ENCODE data around the gene WHRN. TPM values are rescaled to one million over a fixed set of nuclear protein-coding genes. Genes with fewer than 3 reads are reported as not detected.

WHRN gene
- total and polyA plus RNA-seq, 2 of the 8 experiments (the other 6 are each of a cell fraction or from before 2014, with no cell fraction given), result 4.4 to 7.7 TPM

GRCh38 chr9:114405294-114406034 is 99.8 kb downstream of the WHRN start (continued):
- TF ChIP-seq TAF1 (IDR thresholded peaks at IDR 0.05; ENCODE audit: low read depth, low read length), result no peak
- TF ChIP-seq ATF3 (IDR thresholded peaks at IDR 0.05; ENCODE audit: insufficient read depth, low read depth, low read length), result no peak
- no peak for TF ChIP-seq HDAC6 (IDR thresholded peaks at IDR 0.05; ENCODE audit: low read depth, low read length)
- TF ChIP-seq NANOG (IDR thresholded peaks at IDR 0.05; ENCODE audit: insufficient read depth, low read depth, low read length, poor library complexity, severe bottlenecking), result no peak
- TF ChIP-seq SP4 (IDR thresholded peaks at IDR 0.05; ENCODE audit: low read length), result 0 out of 2 replicates have a peak, but pooled peaks have one; percentile 45
- TF ChIP-seq ZNF274 (IDR thresholded peaks at IDR 0.05; ENCODE audit: borderline replicate concordance, extremely low read depth, low read length), result no peak
- TF ChIP-seq EZH2 (IDR thresholded peaks at IDR 0.05; ENCODE audit: low read depth, low read length, severe bottlenecking), result no peak
- TF ChIP-seq, protein P1, sequence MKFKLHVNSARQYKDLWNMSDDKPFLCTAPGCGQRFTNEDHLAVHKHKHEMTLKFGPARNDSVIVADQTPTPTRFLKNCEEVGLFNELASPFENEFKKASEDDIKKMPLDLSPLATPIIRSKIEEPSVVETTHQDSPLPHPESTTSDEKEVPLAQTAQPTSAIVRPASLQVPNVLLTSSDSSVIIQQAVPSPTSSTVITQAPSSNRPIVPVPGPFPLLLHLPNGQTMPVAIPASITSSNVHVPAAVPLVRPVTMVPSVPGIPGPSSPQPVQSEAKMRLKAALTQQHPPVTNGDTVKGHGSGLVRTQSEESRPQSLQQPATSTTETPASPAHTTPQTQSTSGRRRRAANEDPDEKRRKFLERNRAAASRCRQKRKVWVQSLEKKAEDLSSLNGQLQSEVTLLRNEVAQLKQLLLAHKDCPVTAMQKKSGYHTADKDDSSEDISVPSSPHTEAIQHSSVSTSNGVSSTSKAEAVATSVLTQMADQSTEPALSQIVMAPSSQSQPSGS (IDR thresholded peaks at IDR 0.05; ENCODE audit: low read length), result no peak
- 0 out of 2 replicates have a peak, but pooled peaks have one; percentile 56 for TF ChIP-seq YY1 (IDR thresholded peaks at IDR 0.05; ENCODE audit: low read depth, low read length)
- TF ChIP-seq CBX8 (IDR thresholded peaks at IDR 0.05; ENCODE audit: borderline replicate concordance, low read depth, low read length), result no peak
- TF ChIP-seq JUND (IDR thresholded peaks at IDR 0.05; ENCODE audit: low read length), result no peak
- TF ChIP-seq TEAD4 (IDR thresholded peaks at IDR 0.05; ENCODE audit: low read depth, low read length), result peak; percentile 52; the same call in 1 of the 2 replicates
- TF ChIP-seq GABPA (IDR thresholded peaks at IDR 0.05; ENCODE audit: borderline replicate concordance, insufficient read depth, low read length), result peak; percentile 45; the same call in 1 of the 2 replicates
- no peak for TF ChIP-seq RNF2 (IDR thresholded peaks at IDR 0.05; ENCODE audit: borderline replicate concordance, low read depth, low read length, missing control alignments, poor library complexity, severe bottlenecking)
- TF ChIP-seq SRF (IDR thresholded peaks at IDR 0.05; ENCODE audit: low read depth, low read length), result no peak
- TF ChIP-seq CREB1 (IDR thresholded peaks at IDR 0.05), result 0 out of 2 replicates have a peak, but pooled peaks have one; percentile 27
- TF ChIP-seq BRCA1 (IDR thresholded peaks at IDR 0.05; ENCODE audit: low read depth, low read length), result no peak
- no peak for TF ChIP-seq SIRT6 (IDR thresholded peaks at IDR 0.05; ENCODE audit: low read length)

Measured in H1 (cell line).